Thoracic aorta (tissue), 2 donors: ENCODE results near the gene TPM3. TPM values are rescaled to one million over a fixed set of nuclear protein-coding genes. Genes with fewer than 3 reads are reported as not detected.

ENCODE experiments used
- ATAC-seq: fragments of 150-250 bp; one replicate; pipeline ENCODE4 v1.8.0; 2017; ENCODE audit warnings: low read depth; ENCODE audit not compliant: insufficient number of reproducible peaks, low FRiP score
- DNase-seq: peaks from one replicate; pipeline ENCODE4 v3.0.0-alpha.2; 2020; ENCODE audit warnings: low spot score
- H3K27ac ChIP-seq, 2 donors: fragments of 200-600 bp; sonication (generic); 1 replicate in 1 of 2; 2 replicates in 1 of 2; pipeline ENCODE4 v1.5.1; 2016; ENCODE audit warnings: mild to moderate bottlenecking in 2 of 2, moderate library complexity in 2 of 2
- H3K27me3 ChIP-seq: fragments of 200-600 bp; sonication (generic); replicated peaks from 2 replicates; pipeline ENCODE4 v1.6.0; 2016; ENCODE audit warnings: mild to moderate bottlenecking; ENCODE audit not compliant: insufficient read depth
- H3K36me3 ChIP-seq: fragments of 200-600 bp; sonication (generic); one replicate; pipeline ENCODE4 v1.5.1; 2016
- H3K4me1 ChIP-seq, 2 donors: fragments of 200-600 bp; sonication (generic); 1 replicate in 1 of 2; 2 replicates in 1 of 2; pipeline versions ENCODE4 v1.5.1 to v1.6.0; 2016; ENCODE audit warnings: low read depth in 2 of 2, mild to moderate bottlenecking in 1 of 2; ENCODE audit not compliant: control insufficient read depth in 1 of 2
- H3K4me3 ChIP-seq: fragments of 200-600 bp; sonication (generic); 2 replicates; pipeline ENCODE4 v1.5.1; 2016; ENCODE audit warnings: mild to moderate bottlenecking
- H3K9me3 ChIP-seq: fragments of 200-600 bp; sonication (generic); 2 replicates; pipeline ENCODE4 v1.5.1; 2016
- CTCF ChIP-seq: fragments of 200-600 bp; sonication (generic); IDR thresholded peaks from one replicate; pipeline ENCODE4 v1.5.1; 2019; ENCODE audit warnings: antibody characterized with exemption
- total RNA-seq, 2 donors: library from RNA; depleted of rRNA; stranded (reverse); fragments of >200 nt; gene quantifications; one replicate each; pipeline versions ENCODE4 v1.1.0 to v1.2.3, GENCODE V29; 2016

The TPM3 gene
- total RNA-seq, 2 donors from 2014 or later: 146 to 331 TPM

- TF ChIP-seq CTCF: no peak
- no peak overlapping the region for H3K4me3 ChIP-seq
- no peak for ATAC-seq
- no peaks in the 10 kb centered on the region for H3K27me3 ChIP-seq
- H3K4me1 ChIP-seq: no peaks in the 10 kb centered on the region
- H3K27ac ChIP-seq: no peak overlapping the region
- no peak for DNase-seq
- H3K36me3 ChIP-seq: peaks cover 83% of the 10 kb centered on the region
- H3K9me3 ChIP-seq: no peaks in the 10 kb centered on the region
Observed at GRCh38 chr1:154166207-154166606, 25.7 kb downstream of the TPM3 start.

- Histone ChIP-seq H3K36me3 (peaks cover 40% of the 10 kb centered on the region), H3K27ac (no peak overlapping the region), H3K4me3 (no peak overlapping the region), H3K4me1 (peaks cover 9 to 21% of the 10 kb centered on the region in 2 donors), H3K9me3 (no peaks in the 10 kb centered on the region), H3K27me3 (no peaks in the 10 kb centered on the region)
- TF ChIP-seq CTCF: no peak
- no peak for DNase-seq
- no peak for ATAC-seq
Observed at GRCh38 chr1:154159554-154159953, 32.3 kb downstream of the TPM3 start.

GRCh38 chr1:154158307-154159125, 33.4 kb downstream of the TPM3 start:
- H3K4me3 ChIP-seq: no peak overlapping the region
- H3K4me1 ChIP-seq: peaks cover 9 to 24% of the 10 kb centered on the region in 2 donors
- peak overlapping the region in 1 of 2 donors; percentile 28 for H3K27ac ChIP-seq
- no peak for ATAC-seq
- DNase-seq: no peak
- TF ChIP-seq CTCF: no peak
- H3K36me3 ChIP-seq: peaks cover 30% of the 10 kb centered on the region
- no peaks in the 10 kb centered on the region for H3K9me3 ChIP-seq
- no peaks in the 10 kb centered on the region for H3K27me3 ChIP-seq

GRCh38 chr1:154157520-154158306, 34.2 kb downstream of the TPM3 start:
- Histone ChIP-seq H3K36me3 (peaks cover 27% of the 10 kb centered on the region), H3K27me3 (no peaks in the 10 kb centered on the region), H3K27ac (peak overlapping the region in 1 of 2 donors; percentile 28), H3K4me3 (no peak overlapping the region), H3K9me3 (no peaks in the 10 kb centered on the region), H3K4me1 (peaks cover 9 to 24% of the 10 kb centered on the region in 2 donors)
- no peak for DNase-seq
- no peak for TF ChIP-seq CTCF
- no peak for ATAC-seq

GRCh38 chr1:154155251-154155650, 36.6 kb downstream of the TPM3 start:
- peak; percentile 13 for DNase-seq
- H3K4me1 ChIP-seq: peaks cover 13 to 28% of the 10 kb centered on the region in 2 donors
- H3K27ac ChIP-seq: peak overlapping the region; percentile 68 to 79
- no peaks in the 10 kb centered on the region for H3K27me3 ChIP-seq
- H3K9me3 ChIP-seq: no peaks in the 10 kb centered on the region
- no peak for TF ChIP-seq CTCF
- peak; percentile 88 for ATAC-seq
- peak overlapping the region; percentile 29 for H3K4me3 ChIP-seq
- peaks cover 11% of the 10 kb centered on the region for H3K36me3 ChIP-seq
